CD4-positive, alpha-beta T cell (primary cell): ENCODE results near the gene AGAP1. TPM values are rescaled to one million over a fixed set of nuclear protein-coding genes. Genes with fewer than 3 reads are reported as not detected.

ENCODE experiments used
- ATAC-seq: fragments of 200-7000 bp; cut with Tn5 transposase; one replicate; pipeline ENCODE4 v1.10.0; 2022; ENCODE audit warnings: mild to moderate bottlenecking; ENCODE audit not compliant: poor library complexity
- CTCF ChIA-PET: fragments of 350-600 bp; sonication (Branson Sonifier 250); formaldehyde crosslinking; loops from one replicate; lab custom pipeline; 2021; ENCODE audit warnings: antibody characterized with exemption, inconsistent platforms; lab: Charles Lee
- POLR2A ChIA-PET: fragments of 350-600 bp; sonication (Branson Sonifier 250); formaldehyde crosslinking; loops from one replicate; lab custom pipeline; 2021; ENCODE audit warnings: antibody characterized with exemption, inconsistent platforms; lab: Charles Lee
- DNase-seq, 14 experiments: peaks; one replicate each; pipeline ENCODE4 v3.0.0-alpha.2; 2013 to 2020; ENCODE audit warnings: mixed read lengths in 2 of 14
- H3K27ac ChIP-seq, 2 donors: one replicate each; pipeline versions ENCODE4 v1.5.1 to v1.7.0; 2013; ENCODE audit warnings: low read length in 2 of 2, low read depth in 1 of 2, mild to moderate bottlenecking in 1 of 2
- H3K27me3 ChIP-seq, 2 experiments: 1 replicate in 1 of 2; 2 replicates in 1 of 2; pipeline versions ENCODE4 v1.6.1 to v1.7.0; 2013; ENCODE audit warnings: low read length in 2 of 2, control low read depth in 1 of 2, mild to moderate bottlenecking in 1 of 2, moderate library complexity in 1 of 2; ENCODE audit not compliant: insufficient read depth in 2 of 2, control insufficient read depth in 1 of 2
- H3K36me3 ChIP-seq: one replicate; pipeline ENCODE4 v1.6.1; 2013; ENCODE audit warnings: low read length, control low read depth; ENCODE audit not compliant: insufficient read depth
- H3K4me1 ChIP-seq: one replicate; pipeline ENCODE4 v1.6.1; 2013; ENCODE audit warnings: low read length, control low read depth; ENCODE audit not compliant: insufficient read depth
- H3K4me3 ChIP-seq: one replicate; pipeline ENCODE4 v1.5.1; 2013; ENCODE audit warnings: mild to moderate bottlenecking, low read length, moderate library complexity
- H3K9me3 ChIP-seq, 2 experiments: 1 replicate in 1 of 2; 2 replicates in 1 of 2; pipeline versions ENCODE4 v1.6.1 to v1.7.0; 2013; ENCODE audit warnings: low read length in 2 of 2, mild to moderate bottlenecking in 2 of 2, control low read depth in 1 of 2, moderate library complexity in 1 of 2; ENCODE audit not compliant: control insufficient read depth in 1 of 2, insufficient read depth in 1 of 2
- H3K27ac Mint-ChIP-seq: one replicate; pipeline ENCODE4 v1.8.0; 2020; ENCODE audit warnings: mixed read lengths
- H3K27me3 Mint-ChIP-seq: one replicate; pipeline ENCODE4 v1.8.0; 2021; ENCODE audit warnings: mixed read lengths
- H3K36me3 Mint-ChIP-seq: one replicate; pipeline ENCODE4 v1.8.0; 2021; ENCODE audit warnings: low read depth, mixed read lengths
- H3K4me1 Mint-ChIP-seq: one replicate; pipeline ENCODE4 v1.8.0; 2021; ENCODE audit warnings: low read depth, mixed read lengths
- H3K4me3 Mint-ChIP-seq: one replicate; pipeline ENCODE4 v1.8.0; 2020; ENCODE audit warnings: mild to moderate bottlenecking, mixed read lengths
- H3K9me3 Mint-ChIP-seq: one replicate; pipeline ENCODE4 v1.8.0; 2020; ENCODE audit warnings: mixed read lengths
- CTCF ChIP-seq: fragments of 200-600 bp; IDR thresholded peaks from one replicate; pipeline ENCODE4 v1.8.0; 2022; ENCODE audit warnings: antibody characterized with exemption, mild to moderate bottlenecking
- intact Hi-C, 2 experiments: fragments of 100-400 bp; cut with DNase I in 1 of 2; cut with micrococcal nuclease in 1 of 2; formaldehyde crosslinking; loops; one replicate each; pipeline versions ENCODE4 v1.15.1 to v1.9.0; 2023 to 2025; cut with DNase I, micrococcal nuclease
- total RNA-seq, 174 experiments: library from RNA in 2 of 174; stranded (reverse) in 2 of 174; gene quantifications; one replicate each; pipeline ENCODE4 v1.2.3 and lab custom pipeline; 2021 to 2026

AGAP1 gene
- total RNA-seq, 2 experiments from 2014 or later, result 2.6 to 3.1 TPM

GRCh38 chr2:236080412-236080811 lies 586.6 kb downstream of the AGAP1 start:
- peaks cover 0 to 2% of the 10 kb centered on the region in 2 experiments for H3K27me3 ChIP-seq
- DNase-seq, result no peak
- no peaks in the 10 kb centered on the region for H3K36me3 Mint-ChIP-seq
- H3K4me1 Mint-ChIP-seq, result no peaks in the 10 kb centered on the region
- no peaks in the 10 kb centered on the region for H3K36me3 ChIP-seq
- CTCF ChIA-PET, result no interaction called here
- no peaks in the 10 kb centered on the region for H3K9me3 Mint-ChIP-seq
- no peak overlapping the region for H3K4me3 Mint-ChIP-seq
- H3K27ac Mint-ChIP-seq, result no peak overlapping the region
- intact Hi-C loops, result no loop called here
- peaks cover 0 to 6% of the 10 kb centered on the region in 2 experiments for H3K9me3 ChIP-seq
- H3K4me1 ChIP-seq, result no peaks in the 10 kb centered on the region
- ATAC-seq, result no peak
- H3K27me3 Mint-ChIP-seq, result peaks cover 6% of the 10 kb centered on the region
- no peak overlapping the region for H3K27ac ChIP-seq
- POLR2A ChIA-PET, result no interaction called here
- no peak overlapping the region for H3K4me3 ChIP-seq
- no peak for TF ChIP-seq CTCF

GRCh38 chr2:236081171-236081570 lies 587.3 kb downstream of the AGAP1 start:
- Histone ChIP-seq H3K27ac (no peak overlapping the region), H3K36me3 (no peaks in the 10 kb centered on the region), H3K4me1 (no peaks in the 10 kb centered on the region), H3K9me3 (peaks cover 0 to 6% of the 10 kb centered on the region in 2 experiments), H3K27me3 (peaks cover 0 to 2% of the 10 kb centered on the region in 2 experiments), H3K4me3 (no peak overlapping the region)
- ATAC-seq, result no peak
- Mint-ChIP-seq H3K27me3 (peaks cover 10% of the 10 kb centered on the region), H3K27ac (no peak overlapping the region), H3K36me3 (no peaks in the 10 kb centered on the region), H3K4me1 (no peaks in the 10 kb centered on the region), H3K4me3 (no peak overlapping the region), H3K9me3 (no peaks in the 10 kb centered on the region)
- no peak for TF ChIP-seq CTCF
- intact Hi-C loops, result no loop called here
- ChIA-PET CTCF (no interaction called here), POLR2A (no interaction called here)
- DNase-seq, result no peak

GRCh38 chr2:236082061-236082460 lies 588.2 kb downstream of the AGAP1 start:
- intact Hi-C loops, result no loop called here
- Mint-ChIP-seq H3K27ac (no peak overlapping the region), H3K4me1 (no peaks in the 10 kb centered on the region), H3K36me3 (no peaks in the 10 kb centered on the region), H3K9me3 (no peaks in the 10 kb centered on the region), H3K27me3 (peaks cover 10% of the 10 kb centered on the region), H3K4me3 (no peak overlapping the region)
- ChIA-PET POLR2A (no interaction called here), CTCF (no interaction called here)
- H3K4me3 ChIP-seq, result no peak overlapping the region
- no peak for TF ChIP-seq CTCF
- ATAC-seq (no peak), DNase-seq (no peak)
- no peak overlapping the region for H3K27ac ChIP-seq
- H3K9me3 ChIP-seq, result peaks cover 0 to 6% of the 10 kb centered on the region in 2 experiments
- H3K36me3 ChIP-seq, result no peaks in the 10 kb centered on the region
- H3K27me3 ChIP-seq, result peaks cover 0 to 2% of the 10 kb centered on the region in 2 experiments
- H3K4me1 ChIP-seq, result no peaks in the 10 kb centered on the region
